K562 (cell line): ENCODE data around the gene ERVH48-1. TPM values are rescaled to one million over a fixed set of nuclear protein-coding genes. Genes with fewer than 3 reads are reported as not detected.

Experiments used
- ATAC-seq: fragments of 200-7000 bp; cut with Tn5 transposase; 3 replicates; pipeline ENCODE4 v1.9.1; 2020; ENCODE audit warnings: moderate library complexity
- BruUV-seq: library from RNA; stranded (reverse); fragments of 400-500 nt; replicated peaks from 2 replicates; lab custom pipeline; 2021; lab: Mats Ljungman, UMichigan
- CTCF ChIA-PET: fragments of 300-600 bp; formaldehyde crosslinking; extraction: SDS; loops from one replicate; lab custom pipeline; 2021; ENCODE audit warnings: low intra/inter-chr PET ratio; lab: Yijun Ruan, JAX
- POLR2A ChIA-PET: fragments of 300-600, 350-650 bp; sonication (Branson Sonifier 250); formaldehyde crosslinking; extraction: SDS; loops from one replicate; lab custom pipeline; 2021; ENCODE audit warnings: antibody characterized with exemption, inconsistent platforms; lab: Yijun Ruan, JAX
- DNase-seq, 4 experiments: peaks; one replicate each; pipeline versions ENCODE4 v3.0.0 to v3.0.0-alpha.2; 2011 to 2018; ENCODE audit warnings: low spot score in 3 of 4, mixed read lengths in 3 of 4; ENCODE audit errors: extremely low read depth in 1 of 4
- FAIRE-seq: peaks from 2 replicates; lab custom pipeline; 2011; peaks lifted over from hg19 to GRCh38; lab: Jason Lieb, UNC
- H2AFZ ChIP-seq: 2 replicates; pipeline ENCODE4 v1.6.0; 2011; ENCODE audit warnings: low read depth, low read length, control low read depth, inconsistent platforms
- H3K27ac ChIP-seq: fragments of 200-600 bp; 3 replicates; pipeline ENCODE4 v1.8.0; 2011; ENCODE audit warnings: low read depth, mild to moderate bottlenecking, control low read depth, inconsistent platforms, low read length, moderate library complexity, mixed read lengths; ENCODE audit errors: extremely low read depth
- H3K27me3 ChIP-seq, 2 experiments: fragments of 300-600 bp in 1 of 2; 2 replicates in 1 of 2; 3 replicates in 1 of 2; pipeline versions ENCODE4 v1.6.0 to v1.8.0; 2011; ENCODE audit warnings: inconsistent platforms in 2 of 2, low read length in 2 of 2, mild to moderate bottlenecking in 1 of 2, mixed read lengths in 1 of 2, moderate library complexity in 1 of 2; ENCODE audit not compliant: control insufficient read depth in 2 of 2, insufficient read depth in 2 of 2
- H3K36me3 ChIP-seq: fragments of 300-600 bp; 3 replicates; pipeline ENCODE4 v1.8.0; 2011; ENCODE audit warnings: mild to moderate bottlenecking, low read length, inconsistent platforms; ENCODE audit not compliant: control insufficient read depth, insufficient read depth
- H3K4me1 ChIP-seq, 2 experiments: fragments of 200-600 bp in 1 of 2; replicated peaks in 1 of 2; 2 replicates in 1 of 2; 3 replicates in 1 of 2; pipeline versions ENCODE4 v1.5.1 to v1.8.0; 2011; ENCODE audit warnings: inconsistent platforms in 2 of 2, low read length in 2 of 2, mild to moderate bottlenecking in 1 of 2, mixed read lengths in 1 of 2, moderate library complexity in 1 of 2; ENCODE audit not compliant: control insufficient read depth in 2 of 2, insufficient read depth in 2 of 2
- H3K4me2 ChIP-seq: 2 replicates; pipeline ENCODE4 v1.6.1; 2011; ENCODE audit warnings: low read length, control low read depth, inconsistent platforms, mixed read lengths; ENCODE audit not compliant: insufficient read depth
- H3K4me3 ChIP-seq: fragments of 200-600 bp; sonication (generic), shearing (Covaris generic); 2 replicates; pipeline ENCODE4 v1.5.1; 2016; ENCODE audit warnings: control low read depth, inconsistent platforms
- H3K79me2 ChIP-seq: fragments of 200-600 bp; 3 replicates; pipeline ENCODE4 v1.8.0; 2011; ENCODE audit warnings: low read length, inconsistent platforms; ENCODE audit not compliant: control insufficient read depth, insufficient read depth
- H3K9ac ChIP-seq, 2 experiments: 2 replicates each; pipeline versions ENCODE4 v1.6.0 to v1.6.1; 2011; ENCODE audit warnings: low read depth in 2 of 2, low read length in 2 of 2, control low read depth in 1 of 2, inconsistent platforms in 1 of 2, mild to moderate bottlenecking in 1 of 2, mixed read lengths in 1 of 2; ENCODE audit not compliant: insufficient read depth in 1 of 2
- H3K9me1 ChIP-seq: one replicate; pipeline ENCODE4 v1.6.0; 2011; ENCODE audit warnings: inconsistent platforms, mild to moderate bottlenecking, low read length, moderate library complexity; ENCODE audit not compliant: control insufficient read depth, insufficient read depth
- H3K9me3 ChIP-seq: replicated peaks from 2 replicates; pipeline ENCODE4 v1.5.1; 2011; ENCODE audit warnings: low read depth, low read length, inconsistent platforms; ENCODE audit not compliant: control insufficient read depth, insufficient read depth
- H4K20me1 ChIP-seq: replicated peaks from 2 replicates; pipeline ENCODE4 v1.6.1; 2011; ENCODE audit warnings: low read length, inconsistent platforms, mixed read lengths; ENCODE audit not compliant: control insufficient read depth, insufficient read depth
- BHLHE40 ChIP-seq: IDR thresholded peaks from 2 replicates; pipeline ENCODE4 v1.6.1; 2011; ENCODE audit warnings: low read length, improper control_type of control experiment
- CEBPB ChIP-seq: fragments of 450-650 bp; IDR thresholded peaks from 2 replicates; pipeline ENCODE4 v1.6.1; 2016; ENCODE audit warnings: missing genetic modification characterization, missing compliant biosample characterization
- NR2C1 ChIP-seq, 2 experiments: fragments of 450-650 bp; IDR thresholded peaks; 2 replicates each; pipeline ENCODE4 v1.6.1; 2017; ENCODE audit warnings: mild to moderate bottlenecking in 2 of 2, antibody characterized with exemption in 1 of 2, inconsistent platforms in 1 of 2, missing compliant biosample characterization in 1 of 2, missing genetic modification characterization in 1 of 2
- NR2C2 ChIP-seq, 2 experiments: fragments of 200-800 bp in 1 of 2; sonication (Bioruptor generic) in 1 of 2; sonication (generic) in 1 of 2; formaldehyde crosslinking in 1 of 2; IDR thresholded peaks; 2 replicates each; pipeline versions ENCODE4 v1.6.1 to v1.8.0; 2016 to 2022; ENCODE audit warnings: mild to moderate bottlenecking in 1 of 2, missing compliant biosample characterization in 1 of 2, missing genetic modification characterization in 1 of 2, missing genetic modification reagents in 1 of 2
- NR2F6 ChIP-seq: fragments of 450-650 bp; formaldehyde crosslinking; IDR thresholded peaks from 2 replicates; pipeline ENCODE4 v1.4.0; 2020; ENCODE audit warnings: mild to moderate bottlenecking
- TEAD4 ChIP-seq, 2 experiments: sonication (generic) in 1 of 2; formaldehyde crosslinking in 1 of 2; IDR thresholded peaks; 2 replicates each; pipeline versions ENCODE4 v1.6.1 to v1.8.0; 2012 to 2022; ENCODE audit warnings: borderline replicate concordance in 1 of 2, inconsistent platforms in 1 of 2, low read length in 1 of 2, mild to moderate bottlenecking in 1 of 2, missing genetic modification reagents in 1 of 2
- WHSC1 ChIP-seq: IDR thresholded peaks from one replicate; pipeline ENCODE4 v1.6.1; 2012; ENCODE audit warnings: low read length, control low read depth, inconsistent platforms
- ZFX ChIP-seq: sonication (generic); formaldehyde crosslinking; IDR thresholded peaks from 2 replicates; pipeline ENCODE4 v1.8.0; 2022; ENCODE audit warnings: mild to moderate bottlenecking, missing genetic modification reagents, moderate library complexity
- WGBS: fragments of 100-300 bp; shearing (Covaris generic); methylation state at CpG from one replicate; pipeline ENCODE4 v1.1.6; 2016; ENCODE audit warnings: low coverage, mixed read lengths; ENCODE audit not compliant: insufficient coverage; ENCODE audit errors: missing lambda C conversion rate; 5-methylcytosine and 5-hydroxymethylcytosine counted together
- in situ Hi-C: fragments of 300-500 bp; cut with MboI; formaldehyde crosslinking; loops from 4 replicates; pipeline ENCODE4 v1.15.0; 2018; ENCODE audit warnings: inconsistent platforms, mixed read lengths
- intact Hi-C: fragments of 100-400 bp; cut with micrococcal nuclease; formaldehyde crosslinking; loops from 2 replicates; pipeline ENCODE4 v1.14.2; 2022
- polyA plus RNA-seq, 8 experiments: library from polyadenylated mRNA; depleted of rRNA in 4 of 8; stranded (reverse) in 5 of 8; unstranded in 3 of 8; fragments of >200 nt; fragmentation: Nextera tagmentation in 2 of 8; fragmentation: Illumina TruSeq in 1 of 8; extraction: Ambion mirVana in 2 of 8; extraction: Trizol in 1 of 8; gene quantifications; 2 replicates each; pipeline versions ENCODE4 v1.2.1 to v1.2.3, GENCODE V29; 2011 to 2014; ENCODE audit warnings: inconsistent platforms in 1 of 8, missing spikeins in 1 of 8
- total RNA-seq, 7 experiments: library from RNA; depleted of rRNA in 6 of 7; stranded (reverse); fragments of >200 nt in 6 of 7; fragmentation: Illumina TruSeq in 2 of 7; extraction: Trizol in 2 of 7; gene quantifications; 2 replicates each; pipeline versions ENCODE4 v1.2.1 to v1.2.3, GENCODE V29; 2011 to 2021; ENCODE audit warnings: low replicate concordance in 1 of 7

Gene ERVH48-1
- total and polyA plus RNA-seq, 9 of the 15 experiments (the other 6 are each of a cell fraction or from before 2014, with no cell fraction given): 0.08 to 0.49 (median 0.16) TPM; not detected in 3

- BruUV-seq: no TSS peak
- ChIA-PET POLR2A (interaction anchor here (0.6 kb wide), 1 partner anchor 14 kb away, joined by 3 read pairs; no protein-coding TSS in a partner anchor), CTCF (no interaction called here)
- Histone ChIP-seq H3K79me2 (no peaks in the 10 kb centered on the region), H2AFZ (no peak overlapping the region), H3K9me3 (no peaks in the 10 kb centered on the region), H3K27ac (no peak overlapping the region), H3K9ac (peak overlapping the region in 1 of 2 experiments; percentile 49; a peak in 1 of 4 replicates), H3K4me2 (no peak overlapping the region), H3K4me1 (peaks cover 18 to 20% of the 10 kb centered on the region in 2 experiments; a peak in 4 of 5 replicates), H3K4me3 (no peak overlapping the region), H3K9me1 (no peaks in the 10 kb centered on the region), H3K36me3 (no peaks in the 10 kb centered on the region), H3K27me3 (no peaks in the 10 kb centered on the region), H4K20me1 (no peaks in the 10 kb centered on the region)
- peak; percentile 46; the same call in 1 of the 2 replicates for TF ChIP-seq ZFX (CRISPR knock-in tag)
- no peak for TF ChIP-seq NR2F6
- TF ChIP-seq WHSC1: no peak
- TF ChIP-seq NR2C2 (CRISPR knock-in tag; IDR thresholded peaks at IDR 0.05): no peak
- TF ChIP-seq NR2C2 (tag; IDR thresholded peaks at IDR 0.05): peak; percentile 76
- peak; percentile 44 for TF ChIP-seq CEBPB (tag)
- peak; percentile 73 for TF ChIP-seq NR2C1 (IDR thresholded peaks at IDR 0.05)
- TF ChIP-seq NR2C1 (tag; IDR thresholded peaks at IDR 0.05): peak; percentile 85
- TF ChIP-seq TEAD4 (IDR thresholded peaks at IDR 0.05; ENCODE audit: low read length): 0 out of 2 replicates have a peak, but pooled peaks have one; percentile 17
- TF ChIP-seq TEAD4 (CRISPR knock-in tag; IDR thresholded peaks at IDR 0.05; ENCODE audit: borderline replicate concordance): no peak
- no peak for TF ChIP-seq BHLHE40
- DNase-seq (no peak), ATAC-seq (peak; percentile 10; the same call in 2 of the 3 replicates), FAIRE-seq (no peak)
- intact Hi-C loops (no loop called here), in situ Hi-C loops (no loop called here)
- 54% methylated on average over 13 of the region's 13 CpGs for WGBS
Measured at GRCh38 chr21:42931560-42932235, 6.3 kb upstream of the ERVH48-1 start.
